Nephron progenitor cell (in vitro differentiated cells): Measurements from ENCODE around the gene PTPN23.
A peak's percentile ranks its signal among the peaks of the same experiment; 100 is the strongest.
"Not testable (repeated sequence)": the region's sequence is repeated elsewhere in the genome, so short reads cannot be mapped to it uniquely, and the experiment has no call there.

ENCODE experiments used
- DNase-seq: peaks from one replicate; pipeline ENCODE4 v3.0.0; 2021
- H3K27ac Mint-ChIP-seq: 2 replicates; pipeline ENCODE4 v1.8.0; 2021; ENCODE audit warnings: mild to moderate bottlenecking, moderate library complexity, mixed read lengths
- H3K27me3 Mint-ChIP-seq: 2 replicates; pipeline ENCODE4 v1.8.0; 2021; ENCODE audit warnings: mild to moderate bottlenecking, low read depth, mixed read lengths; ENCODE audit not compliant: poor library complexity
- H3K36me3 Mint-ChIP-seq: 2 replicates; pipeline ENCODE4 v1.8.0; 2021; ENCODE audit warnings: low read depth, mixed read lengths
- H3K4me1 Mint-ChIP-seq: 2 replicates; pipeline ENCODE4 v1.8.0; 2021; ENCODE audit warnings: mixed read lengths
- H3K4me3 Mint-ChIP-seq: 2 replicates; pipeline ENCODE4 v1.8.0; 2021; ENCODE audit warnings: mild to moderate bottlenecking, moderate library complexity, mixed read lengths
- H3K9me3 Mint-ChIP-seq: 2 replicates; pipeline ENCODE4 v1.8.0; 2021; ENCODE audit warnings: mild to moderate bottlenecking, moderate library complexity, mixed read lengths
- CTCF ChIP-seq: fragments of 200-600 bp; sonication (generic); IDR thresholded peaks from 2 replicates; pipeline ENCODE4 v1.5.0; 2021; ENCODE audit warnings: antibody characterized with exemption

Gene PTPN23

GRCh38 chr3:47355010-47355409, 25.8 kb upstream of the PTPN23 start:
- Mint-ChIP-seq H3K27me3 (peaks cover 19% of the 10 kb centered on the region), H3K4me3 (no peak overlapping the region), H3K36me3 (peaks cover under 1% of the 10 kb centered on the region), H3K9me3 (peaks cover 25% of the 10 kb centered on the region), H3K27ac (no peak overlapping the region), H3K4me1 (no peaks in the 10 kb centered on the region)
- TF ChIP-seq CTCF: no peak
- DNase-seq: no peak

DNA sequence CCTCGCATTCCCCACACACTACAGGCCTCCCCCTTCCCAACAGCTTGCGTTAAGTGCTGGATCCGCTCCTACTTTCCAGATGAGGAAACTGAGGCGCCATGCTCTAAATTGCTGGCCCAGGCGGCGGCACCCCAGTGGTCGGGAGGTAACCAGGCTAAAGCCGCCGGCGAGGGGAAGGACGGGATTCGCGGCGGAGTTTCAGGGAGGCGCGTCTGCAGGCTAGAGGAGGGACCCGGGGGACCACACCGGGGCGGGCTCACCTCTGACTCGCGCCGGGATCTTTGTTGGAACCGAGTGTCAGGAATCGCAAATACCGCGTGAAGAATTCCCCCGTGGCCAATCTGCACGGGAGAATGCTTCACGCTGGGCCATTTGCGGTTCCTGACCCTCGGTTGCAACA, 24.6 kb upstream of the PTPN23 start:
- H3K9me3 Mint-ChIP-seq: peaks cover 30% of the 10 kb centered on the region
- no peak for DNase-seq
- peaks cover 6% of the 10 kb centered on the region for H3K36me3 Mint-ChIP-seq
- no peak overlapping the region for H3K4me3 Mint-ChIP-seq
- no peak overlapping the region for H3K27ac Mint-ChIP-seq
- peaks cover 14% of the 10 kb centered on the region for H3K27me3 Mint-ChIP-seq
- no peaks in the 10 kb centered on the region for H3K4me1 Mint-ChIP-seq
- TF ChIP-seq CTCF: no peak

- DNase-seq: no peak
- Mint-ChIP-seq H3K9me3 (peaks cover 30% of the 10 kb centered on the region), H3K4me1 (no peaks in the 10 kb centered on the region), H3K36me3 (peaks cover 6% of the 10 kb centered on the region), H3K27me3 (peaks cover 6% of the 10 kb centered on the region), H3K27ac (no peak overlapping the region), H3K4me3 (no peak overlapping the region)
- TF ChIP-seq CTCF: no peak
Observed at GRCh38 chr3:47359323-47359722, 21.5 kb upstream of the PTPN23 start.

- H3K4me3 Mint-ChIP-seq, H3K27me3 Mint-ChIP-seq, H3K4me1 Mint-ChIP-seq, DNase-seq, H3K36me3 Mint-ChIP-seq, H3K27ac Mint-ChIP-seq: not testable (repeated sequence)
- peaks cover 29% of the 10 kb centered on the region for H3K9me3 Mint-ChIP-seq
Observed at GRCh38 chr3:47360110-47360517, 20.7 kb upstream of the PTPN23 start.

DNA sequence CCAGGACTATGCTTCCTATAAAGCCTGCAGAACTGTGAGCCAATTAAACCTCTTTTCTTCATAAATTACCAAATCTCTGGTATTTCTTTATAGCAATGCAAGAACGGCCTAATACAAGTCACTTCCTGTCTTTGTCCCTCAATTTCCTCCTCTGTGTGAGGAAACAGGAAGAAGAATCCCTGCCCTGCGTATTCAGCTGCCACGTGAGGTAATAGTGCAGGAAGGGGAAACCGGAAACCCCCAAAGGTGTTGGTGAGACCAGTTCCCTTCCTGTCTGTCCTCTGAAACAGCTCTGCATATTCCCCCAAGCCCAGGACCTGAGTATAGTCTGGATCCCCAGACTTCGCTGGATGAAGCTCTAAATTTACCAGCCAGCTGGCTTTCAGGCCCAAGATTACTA, 18.1 kb upstream of the PTPN23 start:
- TF ChIP-seq CTCF: no peak
- no peaks in the 10 kb centered on the region for H3K4me1 Mint-ChIP-seq
- DNase-seq: no peak
- peaks cover 6% of the 10 kb centered on the region for H3K27me3 Mint-ChIP-seq
- H3K27ac Mint-ChIP-seq: peak overlapping the region; percentile 22
- H3K9me3 Mint-ChIP-seq: peaks cover 25% of the 10 kb centered on the region
- H3K4me3 Mint-ChIP-seq: no peak overlapping the region
- peaks cover 6% of the 10 kb centered on the region for H3K36me3 Mint-ChIP-seq

GRCh38 chr3:47365213-47366153, 15.3 kb upstream of the PTPN23 start:
- Mint-ChIP-seq H3K27ac (no peak overlapping the region), H3K9me3 (peaks cover under 1% of the 10 kb centered on the region), H3K4me1 (no peaks in the 10 kb centered on the region), H3K36me3 (peaks cover under 1% of the 10 kb centered on the region), H3K27me3 (peaks cover 12% of the 10 kb centered on the region), H3K4me3 (no peak overlapping the region)
- no peak for DNase-seq
- no peak for TF ChIP-seq CTCF
